Pancreas (tissue), 10 donors: ENCODE data around the gene ARGFX. TPM values are rescaled to one million over a fixed set of nuclear protein-coding genes. Genes with fewer than 3 reads are reported as not detected.
"Not testable (repeated sequence)": the region's sequence is repeated elsewhere in the genome, so short reads cannot be mapped to it uniquely, and the experiment has no call there.

Experiments
- ATAC-seq, 4 donors: fragments of 200-7000 bp; cut with Tn5 transposase; one replicate each; pipeline versions ENCODE4 v1.8.0 to v1.9.1; 2020; ENCODE audit warnings: mild to moderate bottlenecking in 4 of 4, moderate library complexity in 4 of 4
- DNase-seq, 6 donors: peaks; one replicate each; pipeline ENCODE4 v3.0.0-alpha.2; 2020
- FAIRE-seq: peaks from 2 replicates; lab custom pipeline; 2012; peaks lifted over from hg19 to GRCh38; lab: Jason Lieb, UNC
- H3K27ac ChIP-seq, 4 donors: fragments of 200-600 bp; sonication (generic); 1 replicate in 3 of 4; 2 replicates in 1 of 4; pipeline versions ENCODE4 v1.5.0 to v1.8.0; 2020
- H3K27me3 ChIP-seq, 4 donors: fragments of 200-600 bp; one replicate each; pipeline ENCODE4 v1.8.0; 2021
- H3K36me3 ChIP-seq, 3 donors: fragments of 200-600 bp; sonication (generic) in 1 of 3; one replicate each; pipeline versions ENCODE4 v1.5.0 to v1.8.0; 2020 to 2021
- H3K4me1 ChIP-seq, 3 donors: fragments of 200-600 bp; one replicate each; pipeline ENCODE4 v1.8.0; 2021
- H3K4me3 ChIP-seq, 4 donors: fragments of 200-600 bp; sonication (generic) in 2 of 4; one replicate each; pipeline versions ENCODE4 v1.5.0 to v1.8.0; 2020 to 2021
- H3K9me3 ChIP-seq, 4 donors: fragments of 200-600 bp; one replicate each; pipeline ENCODE4 v1.8.0; 2021
- CTCF ChIP-seq, 4 donors: fragments of 200-600 bp; sonication (generic) in 3 of 4; IDR thresholded peaks; one replicate each; pipeline versions ENCODE4 v1.5.0 to v1.8.0; 2021; ENCODE audit warnings: antibody characterized with exemption in 4 of 4
- WGBS, 2 donors: extraction: QIAGEN DNeasy Blood & Tissue Kit; methylation state at CpG; one replicate each; pipeline ENCODE4 v1.1.7; 2013; 5-methylcytosine and 5-hydroxymethylcytosine counted together
- intact Hi-C, 3 donors: fragments of 100-400 bp; cut with DNase I; formaldehyde crosslinking; loops; one replicate each; pipeline versions ENCODE4 v1.11.1 to v1.14.2; 2022
- polyA plus RNA-seq, 2 donors: library from polyadenylated mRNA; stranded (reverse); fragments of 200-250 nt; gene quantifications; one replicate each; pipeline ENCODE4 v1.2.3, GENCODE V29; 2013
- total RNA-seq, 6 donors: library from RNA; stranded (reverse); fragmentation: NEBNext Ultra II Directional in 4 of 6; extraction: Animal tissue kit (Norgen Biotek cat#: 25700) in 4 of 6; gene quantifications; one replicate each; pipeline versions ENCODE4 v1.2.1 to v1.2.4, GENCODE V29; 2021 to 2023
- donor health status: healthy with polysubstance abuse.
- donor health status: DM: no; HTN: no; CAD: no; lungs with moderate emphysema.
- donor health status: DM: no; HTN: no; CAD: no.
- donor health status: control.
- donor health status: control.
- donor health status: Bipolar disorder and iron deficiency.
- donor health status: DM: yes; HTN: yes; CAD: no.
- donor health status: DM: no; HTN: no; CAD: no.
- donor health status: DM: no; HTN: no; CAD: no.
- donor health status: DM: yes; HTN: yes; CAD: no.

ARGFX gene
- total and polyA plus RNA-seq, 8 donors: not detected

GRCh38 chr3:121595765-121596406 lies 28.1 kb downstream of the ARGFX start:
- Histone ChIP-seq H3K9me3 (no peaks in the 10 kb centered on the region), H3K27ac (no peak overlapping the region), H3K4me3 (no peak overlapping the region), H3K4me1 (no peaks in the 10 kb centered on the region), H3K27me3 (no peaks in the 10 kb centered on the region), H3K36me3 (no peaks in the 10 kb centered on the region)
- no peak for FAIRE-seq
- 79 to 83% methylated on average over 4 of the region's 4 CpGs for WGBS, 2 donors
- intact Hi-C loops: no loop called here
- ATAC-seq: no peak
- DNase-seq: no peak
- no peak for TF ChIP-seq CTCF (IDR thresholded peaks at IDR 0.05)

GRCh38 chr3:121598564-121598963 lies 30.8 kb downstream of the ARGFX start:
- H3K4me3 ChIP-seq: no peak overlapping the region
- WGBS, 2 donors: 91% methylated on average over 2 of the region's 2 CpGs
- no peak for TF ChIP-seq CTCF (IDR thresholded peaks at IDR 0.05)
- DNase-seq (no peak), ATAC-seq (no peak), FAIRE-seq (no peak)
- intact Hi-C loops: no loop called here
- H3K9me3 ChIP-seq: no peaks in the 10 kb centered on the region
- no peaks in the 10 kb centered on the region for H3K36me3 ChIP-seq
- no peaks in the 10 kb centered on the region for H3K27me3 ChIP-seq
- H3K4me1 ChIP-seq: no peaks in the 10 kb centered on the region
- no peak overlapping the region for H3K27ac ChIP-seq

GRCh38 chr3:121599900-121600299 lies 32.2 kb downstream of the ARGFX start:
- WGBS, 2 donors: 87 to 91% methylated on average over 2 of the region's 2 CpGs

GRCh38 chr3:121601212-121601812 lies 33.6 kb downstream of the ARGFX start:
- TF ChIP-seq CTCF (IDR thresholded peaks at IDR 0.05): no peak
- WGBS, 2 donors: 17 to 19% methylated on average over 4 of the region's 4 CpGs
- Histone ChIP-seq H3K27me3 (no peaks in the 10 kb centered on the region), H3K36me3 (no peaks in the 10 kb centered on the region), H3K4me1 (no peaks in the 10 kb centered on the region), H3K9me3 (no peaks in the 10 kb centered on the region), H3K27ac (no peak overlapping the region), H3K4me3 (no peak overlapping the region)
- intact Hi-C loops: no loop called here
- ATAC-seq (peak; percentile 40 to 70 (median 50)), FAIRE-seq (no peak), DNase-seq (no peak)

More at GRCh38 chr3:121599900-121600299, 32.2 kb downstream of the ARGFX start:
- intact Hi-C loops, DNase-seq, H3K4me1 ChIP-seq, H3K36me3 ChIP-seq, H3K4me3 ChIP-seq, ATAC-seq, H3K27ac ChIP-seq, H3K9me3 ChIP-seq, H3K27me3 ChIP-seq, FAIRE-seq: not testable (repeated sequence)

- H3K4me1 ChIP-seq: no peaks in the 10 kb centered on the region
- DNase-seq: no peak
- no peak for ATAC-seq
- H3K9me3 ChIP-seq: no peaks in the 10 kb centered on the region
- no peaks in the 10 kb centered on the region for H3K27me3 ChIP-seq
- no peak overlapping the region for H3K27ac ChIP-seq
- intact Hi-C loops: no loop called here
- no peaks in the 10 kb centered on the region for H3K36me3 ChIP-seq
- TF ChIP-seq CTCF (IDR thresholded peaks at IDR 0.05): no peak
- no peak overlapping the region for H3K4me3 ChIP-seq
- 92 to 93% methylated on average over 2 of the region's 2 CpGs for WGBS, 2 donors
- FAIRE-seq: no peak
These were observed 37.0 kb downstream of the ARGFX start for GRCh38 chr3:121604759-121605158.
